Spleen (tissue), 7 donors: ENCODE results near the gene CACNA1H.

ENCODE experiments used
- CTCF ChIP-seq, 11 experiments: fragments of 200-600 bp in 7 of 11; fragments of 450-650 bp in 4 of 11; sonication (generic) in 4 of 11; IDR thresholded peaks in 8 of 11; conservative IDR thresholded peaks in 3 of 11; 1 replicate in 7 of 11; 2 replicates in 4 of 11; pipeline versions ENCODE4 v1.4.0 to v1.8.0; 2016 to 2021; ENCODE audit warnings: antibody characterized with exemption in 11 of 11, inconsistent platforms in 4 of 11, mild to moderate bottlenecking in 1 of 11
- POLR2A ChIP-seq, 3 donors: fragments of 450-650 bp; IDR thresholded peaks; one replicate each; pipeline ENCODE4 v1.5.1; 2017; ENCODE audit warnings: antibody characterized with exemption in 3 of 3, mild to moderate bottlenecking in 1 of 3
- POLR2AphosphoS5 ChIP-seq, 3 donors: sonication (generic); formaldehyde crosslinking; IDR thresholded peaks; one replicate each; pipeline ENCODE4 v1.5.1; 2017; ENCODE audit warnings: antibody characterized with exemption in 3 of 3
- donor health status: DM: no; HTN: no; CAD: no; lungs with moderate emphysema.
- donor health status: DM: no; HTN: no; CAD: no.
- donor health status: DM: no; HTN: no; CAD: no.

GRCh38 chr16:1182950-1183907 is 30.3 kb downstream of the CACNA1H start:
- TF ChIP-seq POLR2A (IDR thresholded peaks at IDR 0.05) (no peak), CTCF (IDR thresholded peaks at IDR 0.05 in 8 of 11, conservative IDR thresholded peaks at IDR 0.05 in 3 of 11) (no peak), POLR2AphosphoS5 (IDR thresholded peaks at IDR 0.05) (no peak)
